HL-60 (cell line): Measurements from ENCODE around the gene MYPN.

Experiments
- DNase-seq, 2 experiments: peaks; one replicate each; pipeline ENCODE4 v3.0.0-alpha.2; 2010 to 2020; ENCODE audit warnings: low read depth in 1 of 2, low spot score in 1 of 2
- H3K27ac ChIP-seq: fragments of 250-450 bp; sonication (Bioruptor Pico); replicated peaks from 2 replicates; pipeline ENCODE4 v1.5.1; 2020; ENCODE audit warnings: mild to moderate bottlenecking, moderate library complexity
- H3K27me3 ChIP-seq: fragments of 250-450 bp; sonication (Bioruptor Pico); 2 replicates; pipeline ENCODE4 v1.5.1; 2021; ENCODE audit warnings: mild to moderate bottlenecking, moderate library complexity; ENCODE audit not compliant: insufficient read depth, poor library complexity, severe bottlenecking
- H3K4me3 ChIP-seq: replicated peaks from 2 replicates; pipeline ENCODE4 v1.5.1; 2011; ENCODE audit warnings: mild to moderate bottlenecking, control low read depth, low read length; ENCODE audit not compliant: insufficient read depth
- CTCF ChIP-seq: IDR thresholded peaks from one replicate; pipeline ENCODE4 v1.5.1; 2011; ENCODE audit warnings: low read length, control low read depth, inconsistent platforms; ENCODE audit not compliant: insufficient read depth
- GABPA ChIP-seq: IDR thresholded peaks from 2 replicates; pipeline ENCODE4 v1.6.1; 2012; ENCODE audit warnings: low read depth
- POLR2AphosphoS5 ChIP-seq: IDR thresholded peaks from 2 replicates; pipeline ENCODE4 v1.6.1; 2012; ENCODE audit warnings: low read depth
- REST ChIP-seq: IDR thresholded peaks from 2 replicates; pipeline ENCODE4 v1.6.1; 2012; ENCODE audit warnings: low read depth; ENCODE audit not compliant: insufficient replicate concordance
- SPI1 ChIP-seq: IDR thresholded peaks from 2 replicates; pipeline ENCODE4 v1.6.1; 2012; ENCODE audit warnings: low read depth, mild to moderate bottlenecking, borderline replicate concordance

Gene MYPN

GRCh38 chr10:68086910-68087684 is 22.2 kb upstream of the MYPN start:
- no peak overlapping the region for H3K27ac ChIP-seq
- H3K4me3 ChIP-seq, result no peak overlapping the region
- no peaks in the 10 kb centered on the region for H3K27me3 ChIP-seq
- no peak for DNase-seq
- no peak for TF ChIP-seq SPI1
- TF ChIP-seq GABPA, result no peak
- TF ChIP-seq REST, result no peak
- no peak for TF ChIP-seq CTCF
- TF ChIP-seq POLR2AphosphoS5, result no peak

GRCh38 chr10:68087685-68088401 is 21.4 kb upstream of the MYPN start:
- TF ChIP-seq POLR2AphosphoS5 (no peak), SPI1 (no peak), GABPA (no peak), REST (no peak), CTCF (no peak)
- no peaks in the 10 kb centered on the region for H3K27me3 ChIP-seq
- H3K4me3 ChIP-seq, result no peak overlapping the region
- no peak overlapping the region for H3K27ac ChIP-seq
- no peak for DNase-seq

- H3K27me3 ChIP-seq, result no peaks in the 10 kb centered on the region
- DNase-seq, result no peak
- no peak overlapping the region for H3K4me3 ChIP-seq
- no peak for TF ChIP-seq REST
- no peak for TF ChIP-seq GABPA
- H3K27ac ChIP-seq, result no peak overlapping the region
Observed at GRCh38 chr10:68088740-68089139, 20.5 kb upstream of the MYPN start.
